Ascending aorta (tissue), 2 donors: ENCODE data around the gene CIDEC. TPM values are rescaled to one million over a fixed set of nuclear protein-coding genes. Genes with fewer than 3 reads are reported as not detected.

ENCODE experiments used
- DNase-seq, 2 donors: peaks; one replicate each; pipeline ENCODE4 v3.0.0-alpha.2; 2019; ENCODE audit warnings: low spot score in 2 of 2
- H3K27ac ChIP-seq, 2 donors: fragments of 200-600 bp; sonication (generic); one replicate each; pipeline ENCODE4 v1.5.1; 2016 to 2017; ENCODE audit warnings: mild to moderate bottlenecking in 1 of 2
- H3K27me3 ChIP-seq: fragments of 200-600 bp; sonication (generic); one replicate; pipeline ENCODE4 v1.5.1; 2017
- H3K36me3 ChIP-seq, 2 donors: fragments of 200-600 bp; sonication (generic); one replicate each; pipeline ENCODE4 v1.5.1; 2016
- H3K4me1 ChIP-seq, 2 donors: fragments of 200-600 bp; sonication (generic); one replicate each; pipeline ENCODE4 v1.5.1; 2016 to 2017; ENCODE audit warnings: mild to moderate bottlenecking in 1 of 2
- H3K4me3 ChIP-seq, 2 donors: fragments of 200-600 bp; sonication (generic); one replicate each; pipeline ENCODE4 v1.5.1; 2016 to 2017; ENCODE audit warnings: mild to moderate bottlenecking in 1 of 2
- H3K9me3 ChIP-seq, 2 donors: fragments of 200-600 bp; sonication (generic); one replicate each; pipeline ENCODE4 v1.5.1; 2016
- CTCF ChIP-seq, 3 experiments: fragments of 200-600 bp in 2 of 3; fragments of 450-650 bp in 1 of 3; sonication (generic) in 2 of 3; IDR thresholded peaks; one replicate each; pipeline ENCODE4 v1.5.1; 2016 to 2019; ENCODE audit warnings: antibody characterized with exemption in 3 of 3, mild to moderate bottlenecking in 1 of 3, moderate library complexity in 1 of 3
- intact Hi-C: fragments of 100-400 bp; cut with DNase I; formaldehyde crosslinking; loops from one replicate; pipeline ENCODE4 v1.15.1; 2023
- total RNA-seq: library from RNA; depleted of rRNA; stranded (reverse); fragments of >200 nt; gene quantifications from one replicate; pipeline ENCODE4 v1.1.0, GENCODE V29; 2016

The CIDEC gene
- total RNA-seq, 1 donor from 2014 or later: 29.9 TPM

- no peaks in the 10 kb centered on the region for H3K27me3 ChIP-seq
- no peak overlapping the region for H3K4me3 ChIP-seq
- DNase-seq: no peak
- no peak overlapping the region for H3K27ac ChIP-seq
- no peaks in the 10 kb centered on the region for H3K4me1 ChIP-seq
- peaks cover 9 to 12% of the 10 kb centered on the region in 2 donors for H3K36me3 ChIP-seq
- no peaks in the 10 kb centered on the region for H3K9me3 ChIP-seq
- intact Hi-C loops: no loop called here
- no peak for TF ChIP-seq CTCF (IDR thresholded peaks at IDR 0.05)
Measured at GRCh38 chr3:9820946-9821345, 59.1 kb downstream of the CIDEC start.

- TF ChIP-seq CTCF (IDR thresholded peaks at IDR 0.05): no peak
- Histone ChIP-seq H3K4me3 (no peak overlapping the region), H3K4me1 (no peaks in the 10 kb centered on the region), H3K27me3 (no peaks in the 10 kb centered on the region), H3K36me3 (peaks cover 9 to 16% of the 10 kb centered on the region in 2 donors), H3K9me3 (no peaks in the 10 kb centered on the region), H3K27ac (no peak overlapping the region)
- no peak for DNase-seq
- intact Hi-C loops: no loop called here
Measured at GRCh38 chr3:9820543-9820942, 59.5 kb downstream of the CIDEC start.

- H3K36me3 ChIP-seq: peaks cover 9 to 16% of the 10 kb centered on the region in 2 donors
- H3K9me3 ChIP-seq: no peaks in the 10 kb centered on the region
- no peaks in the 10 kb centered on the region for H3K27me3 ChIP-seq
- H3K4me3 ChIP-seq: no peak overlapping the region
- intact Hi-C loops: no loop called here
- no peak for TF ChIP-seq CTCF (IDR thresholded peaks at IDR 0.05)
- no peaks in the 10 kb centered on the region for H3K4me1 ChIP-seq
- DNase-seq: no peak
- no peak overlapping the region for H3K27ac ChIP-seq
Measured at GRCh38 chr3:9818666-9819335, 61.3 kb downstream of the CIDEC start.

- H3K4me1 ChIP-seq: no peaks in the 10 kb centered on the region
- H3K36me3 ChIP-seq: peaks cover 9 to 16% of the 10 kb centered on the region in 2 donors
- H3K4me3 ChIP-seq: no peak overlapping the region
- H3K27me3 ChIP-seq: no peaks in the 10 kb centered on the region
- intact Hi-C loops: no loop called here
- DNase-seq: no peak
- no peak for TF ChIP-seq CTCF (IDR thresholded peaks at IDR 0.05)
- H3K9me3 ChIP-seq: no peaks in the 10 kb centered on the region
- H3K27ac ChIP-seq: no peak overlapping the region
Measured at GRCh38 chr3:9817436-9817835, 62.6 kb downstream of the CIDEC start.

Other genes with a start within 250 kb of the CIDEC start
- 13.7 TPM for gene MTMR14, start 230.7 kb downstream of the CIDEC start, total RNA-seq
- gene CPNE9, start 176.4 kb downstream of the CIDEC start, total RNA-seq: not detected
- gene BRPF1, start 148.5 kb downstream of the CIDEC start, total RNA-seq: 18.6 TPM
- 36.0 TPM for gene OGG1, start 130.3 kb downstream of the CIDEC start, total RNA-seq
- 82.9 TPM for gene CAMK1, start 110.3 kb downstream of the CIDEC start, total RNA-seq
- gene TADA3, start 87.8 kb downstream of the CIDEC start, total RNA-seq: 106 TPM
- 160 TPM for gene ARPC4, start 87.2 kb downstream of the CIDEC start, total RNA-seq
- 47.0 TPM for gene TTLL3, start 70.0 kb downstream of the CIDEC start, total RNA-seq
- gene RPUSD3, start 36.2 kb downstream of the CIDEC start, total RNA-seq: 30.7 TPM
- gene JAGN1, start 10.4 kb upstream of the CIDEC start, total RNA-seq: 55.2 TPM
- 21.7 TPM for gene IL17RE, start 22.6 kb upstream of the CIDEC start, total RNA-seq
- 82.5 TPM for gene IL17RC, start 36.8 kb upstream of the CIDEC start, total RNA-seq
- gene CRELD1, start 53.6 kb upstream of the CIDEC start, total RNA-seq: 35.8 TPM
- gene PRRT3, start 72.2 kb upstream of the CIDEC start, total RNA-seq: 1.1 TPM
- gene EMC3, start 106.6 kb upstream of the CIDEC start, total RNA-seq: 12.3 TPM
- gene FANCD2, start 146.2 kb upstream of the CIDEC start, total RNA-seq: 54.6 TPM
- gene FANCD2OS, start 228.0 kb upstream of the CIDEC start, total RNA-seq: not detected
- 87.3 TPM for gene BRK1, start 235.4 kb upstream of the CIDEC start, total RNA-seq